Suprapubic skin (tissue), 4 donors: ENCODE data around the gene SMARCA2.

Source experiments
- CTCF ChIP-seq, 2 donors: fragments of 200-600 bp in 1 of 2; fragments of 450-650 bp in 1 of 2; sonication (generic) in 1 of 2; IDR thresholded peaks; one replicate each; pipeline ENCODE4 v1.5.1; 2016 to 2019; ENCODE audit warnings: antibody characterized with exemption in 2 of 2, mild to moderate bottlenecking in 1 of 2, moderate library complexity in 1 of 2
- POLR2A ChIP-seq, 2 donors: fragments of 450-650 bp; IDR thresholded peaks; one replicate each; pipeline ENCODE4 v1.6.1; 2017; ENCODE audit warnings: antibody characterized with exemption in 2 of 2, mild to moderate bottlenecking in 2 of 2, moderate library complexity in 2 of 2
- POLR2AphosphoS5 ChIP-seq, 3 donors: sonication (generic); formaldehyde crosslinking; IDR thresholded peaks; one replicate each; pipeline ENCODE4 v1.6.1; 2017; ENCODE audit warnings: antibody characterized with exemption in 3 of 3

- TF ChIP-seq POLR2A (IDR thresholded peaks at IDR 0.05) (no peak), CTCF (IDR thresholded peaks at IDR 0.05) (no peak), POLR2AphosphoS5 (IDR thresholded peaks at IDR 0.05) (no peak)
Observed at GRCh38 chr9:2127486-2127885, 112.3 kb downstream of the SMARCA2 start.
